OCI-LY7 (cell line): ENCODE data around the gene GNAZ. TPM values are rescaled to one million over a fixed set of nuclear protein-coding genes. Genes with fewer than 3 reads are reported as not detected.
A peak's percentile ranks its signal among the peaks of the same experiment; 100 is the strongest.

Experiments
- BruUV-seq: library from RNA; stranded (reverse); fragments of 400-500 nt; replicated peaks from 2 replicates; lab custom pipeline; 2021; lab: Mats Ljungman, UMichigan
- CTCF ChIA-PET: fragments of 300-600 bp; sonication (Branson Sonifier 250); formaldehyde crosslinking; loops from one replicate; lab custom pipeline; 2022; ENCODE audit warnings: antibody characterized with exemption; ENCODE audit not compliant: unreplicated experiment; lab: Charles Lee
- POLR2A ChIA-PET: fragments of 300-600 bp; sonication (Branson Sonifier 250); formaldehyde crosslinking; loops from one replicate; lab custom pipeline; 2022; ENCODE audit warnings: antibody characterized with exemption; lab: Charles Lee
- DNase-seq: peaks from one replicate; pipeline ENCODE4 v3.0.0-alpha.2; 2015; ENCODE audit warnings: low spot score
- H2AFZ ChIP-seq: fragments of 200-600 bp; sonication (generic), shearing (Covaris generic); 2 replicates; pipeline ENCODE4 v1.6.1; 2014; ENCODE audit warnings: mild to moderate bottlenecking, antibody characterized with exemption, low read length, moderate library complexity
- H3K27ac ChIP-seq: fragments of 200-600 bp; sonication (generic); 2 replicates; pipeline ENCODE4 v1.5.1; 2014; ENCODE audit warnings: mixed run types, low read depth, mild to moderate bottlenecking, moderate library complexity, low read length, inconsistent platforms; ENCODE audit not compliant: poor library complexity, severe bottlenecking
- H3K36me3 ChIP-seq: fragments of 200-600 bp; sonication (generic); 2 replicates; pipeline ENCODE4 v1.6.1; 2014; ENCODE audit warnings: mild to moderate bottlenecking, antibody characterized with exemption, low read length, moderate library complexity, mixed read lengths; ENCODE audit not compliant: insufficient read depth
- H3K4me1 ChIP-seq: fragments of 200-600 bp; sonication (generic); 2 replicates; pipeline ENCODE4 v1.5.1; 2014; ENCODE audit warnings: mild to moderate bottlenecking, low read length; ENCODE audit not compliant: insufficient read depth, poor library complexity, severe bottlenecking
- H3K4me2 ChIP-seq: fragments of 200-600 bp; sonication (generic); 2 replicates; pipeline ENCODE4 v1.6.1; 2014; ENCODE audit warnings: mild to moderate bottlenecking, low read length
- H3K4me3 ChIP-seq: fragments of 200-600 bp; sonication (generic); 2 replicates; pipeline ENCODE4 v1.5.1; 2014; ENCODE audit warnings: mild to moderate bottlenecking, low read depth, low read length; ENCODE audit not compliant: poor library complexity, severe bottlenecking
- H3K79me2 ChIP-seq: fragments of 200-600 bp; sonication (generic); 2 replicates; pipeline ENCODE4 v1.6.1; 2016; ENCODE audit warnings: low read depth, mild to moderate bottlenecking, low read length, moderate library complexity, mixed read lengths; ENCODE audit not compliant: insufficient read depth
- H3K9me2 ChIP-seq: fragments of 200-600 bp; sonication (generic); 2 replicates; pipeline ENCODE4 v1.6.1; 2016; ENCODE audit warnings: mild to moderate bottlenecking, low read length, mixed read lengths; ENCODE audit not compliant: insufficient read depth
- H3K9me3 ChIP-seq: fragments of 200-600 bp; sonication (generic); 2 replicates; pipeline ENCODE4 v1.6.1; 2014; ENCODE audit warnings: mild to moderate bottlenecking, mixed run types, low read length, mixed read lengths
- H4K20me1 ChIP-seq: fragments of 200-600 bp; sonication (generic); 2 replicates; pipeline ENCODE4 v1.6.1; 2014; ENCODE audit warnings: mild to moderate bottlenecking, antibody characterized with exemption, low read length, moderate library complexity, mixed read lengths; ENCODE audit not compliant: insufficient read depth
- CTCF ChIP-seq: fragments of 200-600 bp; sonication (generic); conservative IDR thresholded peaks from 2 replicates; pipeline ENCODE4 v1.5.1; 2014; ENCODE audit warnings: mild to moderate bottlenecking, antibody characterized with exemption, low read length, moderate library complexity, mixed read lengths
- EZH2phosphoT487 ChIP-seq: fragments of 200-600 bp; sonication (generic); IDR thresholded peaks from 2 replicates; pipeline ENCODE4 v1.6.1; 2018; ENCODE audit warnings: low read depth, borderline replicate concordance, mild to moderate bottlenecking, mixed run types, antibody characterized with exemption, low read length, moderate library complexity, mixed read lengths
- intact Hi-C: fragments of 100-400 bp; cut with micrococcal nuclease; formaldehyde crosslinking; loops from one replicate; pipeline ENCODE4 v1.10.0; 2022; ENCODE audit not compliant: unreplicated experiment
- total RNA-seq, 2 experiments: library from RNA; depleted of rRNA in 1 of 2; stranded (reverse); fragments of >200 nt in 1 of 2; shearing (Covaris generic) in 1 of 2; gene quantifications; 2 replicates each; pipeline ENCODE4 v1.2.3, GENCODE V29; 2014 to 2022

Gene GNAZ
- total RNA-seq, 2 experiments from 2014 or later = 38.5 to 46.4 TPM

- Histone ChIP-seq H3K36me3 (peaks cover 4% of the 10 kb centered on the region; the same call in 1 of the 2 replicates), H3K4me2 (no peak overlapping the region), H3K9me2 (no peaks in the 10 kb centered on the region), H3K4me3 (no peak overlapping the region), H3K4me1 (peaks cover 25% of the 10 kb centered on the region), H3K79me2 (no peaks in the 10 kb centered on the region), H3K27ac (no peak overlapping the region), H3K9me3 (peaks cover 17% of the 10 kb centered on the region), H2AFZ (no peak overlapping the region), H4K20me1 (no peaks in the 10 kb centered on the region)
- intact Hi-C loops = no loop called here
- BruUV-seq = no TSS peak
- no peak for DNase-seq
- CTCF ChIA-PET = no interaction called here
- TF ChIP-seq CTCF (no peak), EZH2phosphoT487 (no peak)
- POLR2A ChIA-PET = no interaction called here
These were observed 9.5 kb upstream of the GNAZ start for GRCh38 chr22:23060612-23061400.

- TF ChIP-seq EZH2phosphoT487 (no peak), CTCF (no peak)
- H3K4me2 ChIP-seq = no peak overlapping the region
- BruUV-seq = no TSS peak
- no peaks in the 10 kb centered on the region for H4K20me1 ChIP-seq
- H3K27ac ChIP-seq = no peak overlapping the region
- no peak overlapping the region for H3K4me3 ChIP-seq
- no peak overlapping the region for H2AFZ ChIP-seq
- peaks cover 4% of the 10 kb centered on the region; the same call in 1 of the 2 replicates for H3K36me3 ChIP-seq
- H3K4me1 ChIP-seq = peaks cover 34% of the 10 kb centered on the region
- H3K79me2 ChIP-seq = no peaks in the 10 kb centered on the region
- CTCF ChIA-PET = no interaction called here
- intact Hi-C loops = no loop called here
- peaks cover 8% of the 10 kb centered on the region for H3K9me3 ChIP-seq
- DNase-seq = peak; percentile 58
- POLR2A ChIA-PET = interaction anchor here (0.6 kb wide), 1 partner anchor 782 kb away, joined by 3 read pairs; no protein-coding TSS in a partner anchor
- H3K9me2 ChIP-seq = no peaks in the 10 kb centered on the region
These were observed 8.6 kb upstream of the GNAZ start for GRCh38 chr22:23061471-23062280.
